ENCODE results near the gene LIMS2. TPM values are rescaled to one million over a fixed set of nuclear protein-coding genes. Genes with fewer than 3 reads are reported as not detected.
A peak's percentile ranks its signal among the peaks of the same experiment; 100 is the strongest.

The LIMS2 gene, protein sequence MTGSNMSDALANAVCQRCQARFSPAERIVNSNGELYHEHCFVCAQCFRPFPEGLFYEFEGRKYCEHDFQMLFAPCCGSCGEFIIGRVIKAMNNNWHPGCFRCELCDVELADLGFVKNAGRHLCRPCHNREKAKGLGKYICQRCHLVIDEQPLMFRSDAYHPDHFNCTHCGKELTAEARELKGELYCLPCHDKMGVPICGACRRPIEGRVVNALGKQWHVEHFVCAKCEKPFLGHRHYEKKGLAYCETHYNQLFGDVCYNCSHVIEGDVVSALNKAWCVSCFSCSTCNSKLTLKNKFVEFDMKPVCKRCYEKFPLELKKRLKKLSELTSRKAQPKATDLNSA
- total RNA-seq: 1 to 10 TPM in 5 of 8 experiments, under 1 TPM in 3; 0.22 to 9.3 (median 1.5) TPM

DNA sequence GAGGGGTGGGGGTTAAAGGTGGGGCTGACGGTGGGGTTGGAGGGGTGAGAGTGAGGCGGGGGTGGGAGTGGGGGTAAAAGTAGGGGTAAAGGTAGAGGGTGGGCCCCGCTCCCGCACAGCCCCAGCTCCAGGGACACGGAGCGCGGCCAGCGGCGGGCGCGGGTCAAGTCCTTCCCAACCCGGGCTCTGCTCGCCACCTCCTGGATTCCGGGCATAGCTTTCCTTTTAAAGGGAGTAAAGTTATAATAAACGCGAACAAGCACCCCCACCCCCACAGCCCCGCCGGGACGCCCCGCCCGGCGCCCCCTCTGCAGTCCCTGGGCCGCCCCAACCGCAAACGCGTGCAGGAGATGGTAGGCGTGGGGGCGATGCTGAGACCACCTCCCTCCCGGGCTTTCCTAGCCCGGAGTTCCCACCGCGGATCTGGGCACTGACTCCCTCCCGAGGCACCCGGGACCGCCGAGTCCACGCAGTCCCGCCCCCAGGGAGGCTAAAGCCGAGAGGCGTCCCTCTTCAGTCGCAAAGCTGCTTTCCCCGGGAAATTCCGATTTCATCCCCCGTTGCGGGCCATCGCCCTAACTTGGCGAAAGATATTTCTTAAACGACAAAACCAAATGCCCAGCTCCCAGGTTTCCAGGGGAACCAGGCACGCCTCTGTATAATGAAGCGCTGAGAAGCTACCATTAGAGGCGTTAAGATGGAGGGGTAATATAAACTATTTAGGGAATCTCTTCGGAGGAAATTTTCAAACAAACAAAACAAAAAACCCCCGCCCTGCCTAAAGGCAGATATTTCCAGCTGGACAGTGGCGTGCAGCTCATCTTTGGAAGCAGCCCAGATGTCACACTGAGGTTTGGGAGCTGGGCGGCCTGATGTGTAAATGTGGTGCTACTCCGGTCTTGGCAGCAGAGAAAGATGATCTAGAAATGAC, at the start of gene LIMS2:
Gene LIMS2, minus strand, starts transcription at position 200 of the 931 bp plus-strand sequence. CDS start 506 bp downstream, outside the sequence.
- Histone ChIP-seq H3K27ac (no peak within 1 kb of the TSS), H3K4me1 (replicated peaks in 1 of 2) (peaks cover 4 to 9% of the 10 kb centered on the region in 2 donors), H3K4me3 (peak within 1 kb of the TSS; percentile 18 to 39 (median 31))
- 0 to 52% (median 0%) methylated on average over 1 to 6 of the region's 56 CpGs; no CpG with 5 or more reads in 3 of the 10 experiments for WGBS, 10 experiments
- in situ Hi-C loops (cut with MboI; ENCODE audit: low pct_unique_long_range_greater_than_20kb in 2 of 9, low sequenced_read_pairs in 9 of 9, unreplicated experiment in 9 of 9): no loop called here
- peak; percentile 47 to 78 (median 68) for ATAC-seq (replicated peaks in 6 of 8)

DNA sequence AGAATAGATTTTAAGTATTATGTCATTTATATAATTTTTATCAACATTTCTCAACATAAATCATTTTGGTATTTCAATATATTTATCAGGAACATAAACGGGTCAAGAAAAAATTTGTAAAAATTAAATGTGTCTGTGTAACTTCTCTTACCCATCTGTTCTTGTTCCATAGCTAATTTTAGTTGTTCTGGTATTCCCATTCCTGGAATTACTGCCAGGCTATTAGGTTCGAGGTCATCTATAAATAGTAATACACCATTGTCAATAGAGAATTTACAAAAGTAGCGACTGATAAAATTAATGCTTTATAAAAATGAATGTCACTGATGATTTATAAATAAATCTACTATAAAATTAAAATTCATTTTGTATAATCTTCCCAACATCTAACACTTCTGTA, 47.5 kb upstream of the LIMS2 start:
- ATAC-seq (replicated peaks in 6 of 8): no peak

DNA sequence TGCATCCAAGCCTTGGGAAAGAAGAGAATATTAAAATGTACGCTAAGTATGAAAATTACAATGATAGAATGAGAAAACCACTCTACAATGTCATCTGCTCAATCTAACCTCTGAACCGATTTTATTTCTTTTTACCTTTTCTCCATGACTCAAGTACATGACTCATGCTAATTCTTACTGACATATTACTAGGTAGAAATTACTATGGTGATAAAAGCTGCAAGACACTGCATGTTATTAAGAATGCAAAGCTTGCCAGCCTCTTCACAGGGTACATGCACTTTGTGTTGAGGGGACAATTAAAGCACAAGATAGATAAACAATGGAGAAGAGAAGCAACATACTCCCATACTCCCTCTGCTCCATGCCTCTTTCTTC, 46.6 kb upstream of the LIMS2 start:
- WGBS, 10 experiments: 66 to 100% (median 88%) methylated on average over 1 to 2 of the region's 2 CpGs
- H3K4me1 ChIP-seq (replicated peaks in 1 of 2): no peaks in the 10 kb centered on the region
- peak in 1 of 8 experiments; percentile 37 for ATAC-seq (replicated peaks in 6 of 8)
- in situ Hi-C loops (cut with MboI; ENCODE audit: low pct_unique_long_range_greater_than_20kb in 2 of 9, low sequenced_read_pairs in 9 of 9, unreplicated experiment in 9 of 9): no loop called here
- H3K27ac ChIP-seq: no peak overlapping the region
- H3K4me3 ChIP-seq: no peak overlapping the region

More for the DNA sequence above, 47.5 kb upstream of the LIMS2 start:
- in situ Hi-C loops (cut with MboI; ENCODE audit: low pct_unique_long_range_greater_than_20kb in 2 of 9, low sequenced_read_pairs in 9 of 9, unreplicated experiment in 9 of 9): no loop called here
- H3K27ac ChIP-seq: no peak overlapping the region
- 74 to 100% (median 91%) methylated on average over 1 to 3 of the region's 3 CpGs for WGBS, 10 experiments
- H3K4me3 ChIP-seq: no peak overlapping the region
- no peaks in the 10 kb centered on the region for H3K4me1 ChIP-seq (replicated peaks in 1 of 2)

DNA sequence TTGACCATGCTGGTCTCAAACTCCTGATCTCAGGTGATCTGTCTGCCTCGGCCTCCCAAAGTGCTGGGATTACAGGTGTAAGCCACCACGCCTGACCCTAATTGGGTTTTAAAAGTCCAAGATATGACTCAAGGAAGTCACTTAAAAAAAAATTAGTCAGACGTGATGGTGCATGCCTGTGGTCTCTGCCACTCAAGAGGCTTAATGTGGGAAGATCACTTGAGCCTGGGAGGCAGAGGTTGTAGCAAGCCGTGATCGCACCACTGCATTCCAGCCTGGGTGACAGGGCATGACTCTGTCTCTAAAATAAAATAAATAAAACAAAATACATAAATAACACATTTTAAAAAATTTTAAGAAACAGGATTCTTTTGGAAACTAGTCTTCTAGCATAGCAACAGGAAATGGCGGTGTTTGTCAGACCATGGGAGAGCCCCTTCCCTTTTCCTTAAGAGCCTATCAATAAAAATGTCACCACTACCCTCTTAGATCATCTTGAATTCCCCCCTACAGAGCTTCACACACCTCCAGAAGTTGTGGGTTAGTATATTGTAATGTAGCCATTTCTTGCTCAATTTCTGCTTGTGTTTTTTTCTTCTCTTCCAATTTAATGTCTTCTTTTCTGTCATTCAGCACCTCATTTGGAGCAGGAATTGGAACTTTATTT, 46.1 kb upstream of the LIMS2 start:
- no peak for ATAC-seq (replicated peaks in 6 of 8)
- Histone ChIP-seq H3K4me1 (replicated peaks in 1 of 2) (no peaks in the 10 kb centered on the region), H3K27ac (no peak overlapping the region), H3K4me3 (no peak overlapping the region)
- in situ Hi-C loops (cut with MboI; ENCODE audit: low pct_unique_long_range_greater_than_20kb in 2 of 9, low sequenced_read_pairs in 9 of 9, unreplicated experiment in 9 of 9): no loop called here
- WGBS, 10 experiments: 51 to 100% (median 88%) methylated on average over 1 to 5 of the region's 6 CpGs; no CpG with 5 or more reads in 2 of the 10 experiments

DNA sequence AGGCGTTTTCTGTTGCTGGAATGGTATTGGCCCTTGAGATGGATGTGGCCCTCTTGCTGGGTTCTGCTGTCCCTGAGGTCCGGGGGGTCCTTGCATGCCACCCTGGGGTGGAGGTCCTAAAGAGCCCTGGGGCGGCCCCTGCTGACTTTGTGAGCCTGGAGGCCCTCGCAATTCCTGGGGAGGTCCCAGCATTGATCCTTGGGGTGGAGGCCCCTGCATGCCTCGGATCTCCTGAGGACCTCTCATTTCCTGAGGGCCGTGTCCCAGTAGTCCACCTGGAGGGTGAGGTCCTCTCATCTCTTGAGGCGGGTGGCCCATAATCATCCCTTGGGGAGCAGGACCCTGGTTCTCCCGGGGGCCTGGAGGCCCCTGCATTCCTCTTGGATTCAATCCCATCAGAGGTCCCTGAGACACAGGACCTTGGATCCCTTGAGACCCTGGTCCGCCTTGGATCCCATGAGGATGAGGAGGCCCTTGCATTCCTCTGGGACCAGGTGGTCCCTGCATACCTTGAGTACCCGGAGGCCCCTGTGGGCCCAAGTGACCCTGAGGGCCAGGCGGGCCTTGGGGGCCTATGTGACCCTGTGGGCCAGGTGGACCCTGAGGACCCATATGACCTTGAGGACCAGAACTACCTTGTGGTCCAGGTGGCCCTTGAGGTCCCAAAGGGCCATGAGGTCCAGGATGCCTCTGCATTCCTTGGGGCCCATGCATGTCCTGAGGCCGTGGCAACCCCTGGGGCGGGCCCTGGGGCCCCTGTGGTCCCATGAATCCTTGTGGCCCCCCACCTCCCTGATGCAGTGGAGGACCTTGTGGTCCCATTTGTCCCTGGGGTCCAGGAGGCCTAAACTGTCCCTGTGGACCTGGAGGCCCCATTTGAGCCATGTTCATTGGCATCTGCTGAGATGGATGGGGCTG, 44.2 kb upstream of the LIMS2 start:
- in situ Hi-C loops (cut with MboI; ENCODE audit: low pct_unique_long_range_greater_than_20kb in 2 of 9, low sequenced_read_pairs in 9 of 9, unreplicated experiment in 9 of 9): no loop called here
- Histone ChIP-seq H3K27ac (no peak overlapping the region), H3K4me1 (replicated peaks in 1 of 2) (no peaks in the 10 kb centered on the region), H3K4me3 (no peak overlapping the region)
- 88 to 100% (median 100%) methylated on average over 1 to 3 of the region's 13 CpGs; no CpG with 5 or more reads in 5 of the 10 experiments for WGBS, 10 experiments
- ATAC-seq (replicated peaks in 6 of 8): no peak

DNA sequence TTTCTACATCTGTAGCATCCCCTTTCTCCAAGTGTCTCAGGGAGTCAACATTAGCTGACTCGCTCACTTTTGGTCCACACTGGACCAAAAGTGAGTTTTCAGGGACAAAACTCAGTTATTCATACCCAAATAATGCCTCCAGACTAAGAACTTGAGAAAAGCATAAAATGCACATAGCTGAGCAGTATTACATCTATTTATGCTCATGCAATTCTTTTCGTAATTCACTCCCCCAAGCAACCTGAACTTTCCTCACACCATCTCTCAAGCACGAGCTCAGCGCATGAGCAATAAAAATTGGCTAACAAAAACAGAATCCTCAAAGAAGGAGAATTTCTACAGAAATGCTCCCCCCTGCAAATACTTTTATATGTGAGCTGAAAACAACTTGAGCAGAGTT, 42.9 kb upstream of the LIMS2 start:
- Histone ChIP-seq H3K4me3 (no peak overlapping the region), H3K27ac (no peak overlapping the region), H3K4me1 (replicated peaks in 1 of 2) (no peaks in the 10 kb centered on the region)
- 49 to 100% (median 90%) methylated on average over 1 to 4 of the region's 4 CpGs; no CpG with 5 or more reads in 1 of the 10 experiments for WGBS, 10 experiments
- peak in 3 of 8 experiments; percentile 34 to 90 (median 76) for ATAC-seq (replicated peaks in 6 of 8)
- in situ Hi-C loops (cut with MboI; ENCODE audit: low pct_unique_long_range_greater_than_20kb in 2 of 9, low sequenced_read_pairs in 9 of 9, unreplicated experiment in 9 of 9): no loop called here

DNA sequence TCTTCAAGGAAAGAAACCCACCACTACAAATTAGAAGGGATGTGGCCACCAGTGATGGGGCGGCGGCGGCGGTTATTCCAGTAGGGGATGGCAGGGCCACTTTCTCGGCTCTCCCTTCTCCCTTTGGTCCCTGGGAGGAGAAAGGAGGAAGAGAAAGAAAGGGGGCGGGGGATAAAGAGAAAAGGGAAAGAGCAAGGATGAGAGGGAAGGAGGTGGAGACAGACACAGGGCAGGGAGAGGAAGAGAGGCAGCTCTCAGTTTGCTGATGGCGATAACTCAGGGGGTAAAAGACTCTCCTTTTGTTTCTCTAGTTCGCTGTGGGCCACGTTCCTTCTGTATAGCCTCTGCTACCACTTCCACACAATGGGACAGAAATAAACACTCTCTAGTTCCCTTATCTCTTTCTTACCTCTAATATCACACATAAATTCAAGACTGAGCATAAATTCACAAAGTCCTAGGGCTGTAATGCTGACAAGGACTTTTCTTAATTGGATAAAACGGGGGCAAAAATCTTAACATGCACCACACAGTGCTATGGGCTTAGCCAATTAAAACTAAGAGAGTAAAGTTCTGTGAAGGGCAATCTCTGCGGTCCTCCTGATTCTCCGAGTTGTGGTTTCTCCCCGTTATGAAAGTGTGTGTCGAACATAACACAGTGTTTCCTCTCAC, 40.6 kb upstream of the LIMS2 start:
- WGBS, 10 experiments: 50 to 100% (median 90%) methylated on average over 1 to 10 of the region's 14 CpGs; no CpG with 5 or more reads in 1 of the 10 experiments
- Histone ChIP-seq H3K4me1 (replicated peaks in 1 of 2) (no peaks in the 10 kb centered on the region), H3K27ac (no peak overlapping the region), H3K4me3 (no peak overlapping the region)
- in situ Hi-C loops (cut with MboI; ENCODE audit: low pct_unique_long_range_greater_than_20kb in 2 of 9, low sequenced_read_pairs in 9 of 9, unreplicated experiment in 9 of 9): no loop called here
- no peak for ATAC-seq (replicated peaks in 6 of 8)

DNA sequence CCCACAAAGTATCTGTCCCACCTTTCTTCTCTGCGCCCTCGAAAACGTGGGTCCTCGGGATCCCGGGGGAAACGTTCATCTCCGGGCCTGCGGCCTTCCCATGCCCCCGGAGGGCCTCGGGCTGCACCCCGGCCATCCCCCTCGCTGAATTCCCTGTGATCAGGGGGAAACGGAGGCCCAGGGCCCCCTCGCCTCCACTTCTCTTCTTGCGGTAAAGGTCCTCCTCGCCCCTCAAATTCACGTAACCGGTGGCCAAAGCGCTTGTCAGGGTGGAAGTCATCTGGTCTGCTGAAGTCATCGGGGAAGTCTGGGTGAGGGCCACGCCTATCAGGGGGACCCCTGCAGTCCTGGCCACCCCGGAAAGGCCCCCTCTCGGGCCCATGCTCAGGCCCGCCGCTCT, 38.2 kb upstream of the LIMS2 start:
- H3K27ac ChIP-seq: no peak overlapping the region
- no peak overlapping the region for H3K4me3 ChIP-seq
- ATAC-seq (replicated peaks in 6 of 8): no peak
- in situ Hi-C loops (cut with MboI; ENCODE audit: low pct_unique_long_range_greater_than_20kb in 2 of 9, low sequenced_read_pairs in 9 of 9, unreplicated experiment in 9 of 9): no loop called here
- 87 to 94% (median 90%) methylated on average over 2 to 7 of the region's 25 CpGs; no CpG with 5 or more reads in 6 of the 10 experiments for WGBS, 10 experiments
- H3K4me1 ChIP-seq (replicated peaks in 1 of 2): no peaks in the 10 kb centered on the region

DNA sequence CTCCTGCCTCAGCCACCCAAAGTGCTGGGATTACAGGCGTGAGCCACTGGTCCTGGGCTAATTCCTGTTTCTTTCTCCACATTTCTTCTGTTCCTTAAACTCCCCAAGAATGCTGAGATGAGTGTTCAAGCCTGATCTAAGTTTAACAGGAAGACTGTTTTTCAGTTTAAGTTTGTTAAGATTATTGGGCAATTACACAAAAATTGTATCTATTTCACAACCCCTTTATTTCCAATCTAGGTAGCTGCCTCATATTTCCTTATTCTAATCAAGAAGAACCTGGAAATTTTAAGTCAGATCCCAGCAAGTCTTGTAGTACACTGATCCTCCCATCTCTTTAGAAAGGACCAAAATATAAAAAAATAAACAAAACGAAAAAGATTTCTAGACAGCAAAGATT, 37.7 kb upstream of the LIMS2 start:
- no peak for ATAC-seq (replicated peaks in 6 of 8)
- 64 to 100% (median 83%) methylated on average over 1 to 2 of the region's 2 CpGs; no CpG with 5 or more reads in 1 of the 10 experiments for WGBS, 10 experiments
- Histone ChIP-seq H3K4me3 (no peak overlapping the region), H3K4me1 (replicated peaks in 1 of 2) (no peaks in the 10 kb centered on the region), H3K27ac (no peak overlapping the region)
- in situ Hi-C loops (cut with MboI; ENCODE audit: low pct_unique_long_range_greater_than_20kb in 2 of 9, low sequenced_read_pairs in 9 of 9, unreplicated experiment in 9 of 9): no loop called here

DNA sequence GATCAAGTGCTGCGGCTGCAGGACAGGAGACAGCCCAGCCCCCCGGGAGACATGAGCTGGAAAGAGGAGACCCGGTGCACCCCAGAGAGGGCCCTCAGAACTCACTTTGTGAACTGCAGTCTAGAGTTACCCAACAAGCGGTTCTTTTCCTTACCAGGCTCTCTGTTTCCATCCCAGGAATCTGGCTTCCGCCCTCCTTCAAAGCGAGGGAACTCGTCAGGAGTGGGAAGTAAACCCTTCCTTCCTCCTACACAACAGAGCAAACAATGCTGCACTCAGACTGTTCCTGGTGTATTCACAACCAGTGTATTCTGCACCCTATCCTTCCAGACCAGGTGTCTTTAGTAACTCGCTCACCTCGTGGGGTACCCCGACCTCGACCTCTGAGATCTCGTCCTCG, 34.0 kb upstream of the LIMS2 start:
- no peak for ATAC-seq (replicated peaks in 6 of 8)
- 50 to 100% (median 95%) methylated on average over 2 to 9 of the region's 13 CpGs; no CpG with 5 or more reads in 1 of the 10 experiments for WGBS, 10 experiments
- no peaks in the 10 kb centered on the region for H3K4me1 ChIP-seq (replicated peaks in 1 of 2)

DNA sequence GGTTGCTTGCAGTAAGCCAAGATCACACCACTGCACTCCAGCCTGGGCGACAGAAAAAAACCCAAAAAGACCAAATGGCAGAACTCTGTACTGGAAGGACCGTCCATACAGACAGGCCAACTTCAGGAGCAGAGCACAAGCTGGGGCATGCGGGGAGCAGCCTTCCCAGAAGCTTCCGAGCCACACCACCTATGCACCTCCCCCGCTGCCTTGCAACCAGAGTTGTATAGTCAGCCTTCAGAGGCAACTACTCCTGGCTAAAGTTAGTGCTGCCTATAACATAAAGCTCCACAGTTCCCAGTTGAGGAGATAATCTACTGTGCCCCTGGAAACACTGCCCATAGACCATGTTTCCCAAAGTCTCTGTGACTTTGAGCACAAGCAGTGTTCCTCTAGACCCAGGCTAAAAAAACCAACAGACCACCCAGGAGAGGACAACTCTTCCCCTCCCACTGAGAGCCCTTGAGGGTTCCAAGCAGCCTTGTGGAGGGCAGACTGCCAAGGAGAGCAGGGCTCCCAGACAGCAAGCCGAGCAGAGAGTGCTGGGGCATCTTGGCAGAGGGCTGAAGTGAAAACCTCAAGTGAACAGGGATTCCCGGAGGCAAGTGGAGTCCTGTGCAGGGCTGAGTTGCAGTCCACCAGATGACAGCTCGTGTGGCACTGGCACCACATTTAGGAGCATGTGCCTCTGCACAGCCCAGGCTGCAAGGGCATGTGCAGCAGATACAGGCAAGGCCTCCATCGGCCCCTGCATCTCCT, 32.7 kb upstream of the LIMS2 start:
- in situ Hi-C loops (cut with MboI; ENCODE audit: low pct_unique_long_range_greater_than_20kb in 2 of 9, low sequenced_read_pairs in 9 of 9, unreplicated experiment in 9 of 9): no loop called here
- H3K27ac ChIP-seq: no peak overlapping the region
- ATAC-seq (replicated peaks in 6 of 8): peak in 1 of 8 experiments; percentile 35
- 84 to 100% (median 98%) methylated on average over 1 to 8 of the region's 9 CpGs; no CpG with 5 or more reads in 5 of the 10 experiments for WGBS, 10 experiments
- no peak overlapping the region for H3K4me3 ChIP-seq
- peaks cover 4 to 10% of the 10 kb centered on the region in 2 donors for H3K4me1 ChIP-seq (replicated peaks in 1 of 2)

More for the DNA sequence above, 34.0 kb upstream of the LIMS2 start:
- Histone ChIP-seq H3K4me3 (no peak overlapping the region), H3K27ac (no peak overlapping the region)
- in situ Hi-C loops (cut with MboI; ENCODE audit: low pct_unique_long_range_greater_than_20kb in 2 of 9, low sequenced_read_pairs in 9 of 9, unreplicated experiment in 9 of 9): no loop called here

All from motor neuron (in vitro differentiated cells).